Large intestine (tissue), 1 donor: Measurements from ENCODE around the gene TNPO2. TPM values are rescaled to one million over a fixed set of nuclear protein-coding genes. Genes with fewer than 3 reads are reported as not detected.

ENCODE experiments used
- polyA plus RNA-seq: library from polyadenylated mRNA; unstranded; fragments of 120-200 nt; gene quantifications from one replicate; pipeline ENCODE4 v1.2.1, GENCODE V29; 2013

TNPO2 gene
- polyA plus RNA-seq, 1 donor, result 49.2 TPM

Other genes with a start within 250 kb of the TNPO2 start
- 2.5 TPM for gene ZNF709, start 239.1 kb downstream of the TNPO2 start, polyA plus RNA-seq
- 12.3 TPM for gene ZNF564, start 172.4 kb downstream of the TNPO2 start, polyA plus RNA-seq
- 2.9 TPM for gene ZNF490, start 113.1 kb downstream of the TNPO2 start, polyA plus RNA-seq
- 19.0 TPM for gene ZNF791, start 113.0 kb downstream of the TNPO2 start, polyA plus RNA-seq
- 51.5 TPM for gene MAN2B1, start 57.2 kb downstream of the TNPO2 start, polyA plus RNA-seq
- gene WDR83, start 57.1 kb downstream of the TNPO2 start, polyA plus RNA-seq, result 20.5 TPM
- gene DHPS, start 42.1 kb downstream of the TNPO2 start, polyA plus RNA-seq, result 97.7 TPM
- gene GNG14, start 35.9 kb downstream of the TNPO2 start, polyA plus RNA-seq, result 0.33 TPM
- 9.5 TPM for gene FBXW9, start 27.3 kb downstream of the TNPO2 start, polyA plus RNA-seq
- gene TRIR, start 10.8 kb upstream of the TNPO2 start, polyA plus RNA-seq, result 219 TPM
- 64.0 TPM for gene GET3, start 13.6 kb upstream of the TNPO2 start, polyA plus RNA-seq
- 0.10 TPM for gene BEST2, start 27.9 kb upstream of the TNPO2 start, polyA plus RNA-seq
- 192 TPM for gene HOOK2, start 51.6 kb upstream of the TNPO2 start, polyA plus RNA-seq
- gene JUNB, start 67.6 kb upstream of the TNPO2 start, polyA plus RNA-seq, result 333 TPM
- gene PRDX2, start 77.9 kb upstream of the TNPO2 start, polyA plus RNA-seq, result 271 TPM
- 3.8 TPM for gene THSD8, start 78.1 kb upstream of the TNPO2 start, polyA plus RNA-seq
- gene RNASEH2A, start 82.7 kb upstream of the TNPO2 start, polyA plus RNA-seq, result 20.3 TPM
- 1.6 TPM for gene RTBDN, start 110.6 kb upstream of the TNPO2 start, polyA plus RNA-seq
- gene MAST1, start 114.6 kb upstream of the TNPO2 start, polyA plus RNA-seq, result 4.4 TPM
- gene DNASE2, start 157.5 kb upstream of the TNPO2 start, polyA plus RNA-seq, result 7.8 TPM
- 0.79 TPM for gene KLF1, start 163.3 kb upstream of the TNPO2 start, polyA plus RNA-seq
- 25.4 TPM for gene GCDH, start 167.2 kb upstream of the TNPO2 start, polyA plus RNA-seq
- gene SYCE2, start 195.4 kb upstream of the TNPO2 start, polyA plus RNA-seq, result 1.0 TPM
- 55.0 TPM for gene FARSA, start 209.8 kb upstream of the TNPO2 start, polyA plus RNA-seq
- 723 TPM for gene CALR, start 214.7 kb upstream of the TNPO2 start, polyA plus RNA-seq
- 91.8 TPM for gene RAD23A, start 221.9 kb upstream of the TNPO2 start, polyA plus RNA-seq
- gene GADD45GIP1, start 233.3 kb upstream of the TNPO2 start, polyA plus RNA-seq, result 30.5 TPM
- gene DAND5, start 245.6 kb upstream of the TNPO2 start, polyA plus RNA-seq, result 0.06 TPM